HL-60 (cell line): Measurements from ENCODE around the gene CTNNA3.

Experiments used
- DNase-seq, 2 experiments: peaks; one replicate each; pipeline ENCODE4 v3.0.0-alpha.2; 2010 to 2020; ENCODE audit warnings: low read depth in 1 of 2, low spot score in 1 of 2
- H3K27ac ChIP-seq: fragments of 250-450 bp; sonication (Bioruptor Pico); replicated peaks from 2 replicates; pipeline ENCODE4 v1.5.1; 2020; ENCODE audit warnings: mild to moderate bottlenecking, moderate library complexity
- H3K27me3 ChIP-seq: fragments of 250-450 bp; sonication (Bioruptor Pico); 2 replicates; pipeline ENCODE4 v1.5.1; 2021; ENCODE audit warnings: mild to moderate bottlenecking, moderate library complexity; ENCODE audit not compliant: insufficient read depth, poor library complexity, severe bottlenecking
- H3K4me3 ChIP-seq: replicated peaks from 2 replicates; pipeline ENCODE4 v1.5.1; 2011; ENCODE audit warnings: mild to moderate bottlenecking, control low read depth, low read length; ENCODE audit not compliant: insufficient read depth
- CTCF ChIP-seq: IDR thresholded peaks from one replicate; pipeline ENCODE4 v1.5.1; 2011; ENCODE audit warnings: low read length, control low read depth, inconsistent platforms; ENCODE audit not compliant: insufficient read depth
- GABPA ChIP-seq: IDR thresholded peaks from 2 replicates; pipeline ENCODE4 v1.6.1; 2012; ENCODE audit warnings: low read depth
- POLR2AphosphoS5 ChIP-seq: IDR thresholded peaks from 2 replicates; pipeline ENCODE4 v1.6.1; 2012; ENCODE audit warnings: low read depth
- REST ChIP-seq: IDR thresholded peaks from 2 replicates; pipeline ENCODE4 v1.6.1; 2012; ENCODE audit warnings: low read depth; ENCODE audit not compliant: insufficient replicate concordance
- SPI1 ChIP-seq: IDR thresholded peaks from 2 replicates; pipeline ENCODE4 v1.6.1; 2012; ENCODE audit warnings: low read depth, mild to moderate bottlenecking, borderline replicate concordance

CTNNA3 gene

GRCh38 chr10:67606572-67606971 is 89.4 kb downstream of the CTNNA3 start:
- H3K27me3 ChIP-seq = no peaks in the 10 kb centered on the region
- no peak overlapping the region for H3K4me3 ChIP-seq
- DNase-seq = no peak
- H3K27ac ChIP-seq = no peak overlapping the region
- TF ChIP-seq POLR2AphosphoS5 = no peak
- TF ChIP-seq REST = no peak
- TF ChIP-seq SPI1 = no peak
- TF ChIP-seq CTCF = no peak
- no peak for TF ChIP-seq GABPA

- DNase-seq = no peak
- Histone ChIP-seq H3K4me3 (no peak overlapping the region), H3K27ac (no peak overlapping the region), H3K27me3 (no peaks in the 10 kb centered on the region)
- TF ChIP-seq POLR2AphosphoS5 (no peak), REST (no peak), SPI1 (no peak), CTCF (no peak), GABPA (no peak)
Observed at GRCh38 chr10:67603701-67604100, 92.3 kb downstream of the CTNNA3 start.

- Histone ChIP-seq H3K27me3 (no peaks in the 10 kb centered on the region), H3K4me3 (no peak overlapping the region), H3K27ac (no peak overlapping the region)
- TF ChIP-seq REST (no peak), GABPA (no peak), POLR2AphosphoS5 (no peak), SPI1 (no peak)
- no peak for DNase-seq
Observed at GRCh38 chr10:67603086-67603485, 92.9 kb downstream of the CTNNA3 start.
